Ectodermal cell (in vitro differentiated cells): ENCODE data around the gene WDR72.

ENCODE experiments used
- H3K27ac ChIP-seq: 2 replicates; pipeline ENCODE4 v1.7.0; 2013; ENCODE audit warnings: mild to moderate bottlenecking, low read depth, low read length; ENCODE audit not compliant: insufficient read depth, poor library complexity, severe bottlenecking
- H3K27me3 ChIP-seq: 2 replicates; pipeline ENCODE4 v1.7.0; 2013; ENCODE audit warnings: mild to moderate bottlenecking, low read length; ENCODE audit not compliant: insufficient read depth, control insufficient read depth, poor library complexity, severe bottlenecking
- H3K36me3 ChIP-seq: one replicate; pipeline ENCODE4 v1.7.0; 2013; ENCODE audit warnings: low read length; ENCODE audit not compliant: control insufficient read depth, insufficient read depth
- H3K4me1 ChIP-seq: one replicate; pipeline ENCODE4 v1.7.0; 2013; ENCODE audit warnings: low read length; ENCODE audit not compliant: control insufficient read depth, insufficient read depth
- H3K4me3 ChIP-seq: 2 replicates; pipeline ENCODE4 v1.7.0; 2013; ENCODE audit warnings: low read depth, low read length, control low read depth; ENCODE audit not compliant: insufficient read depth
- H3K9me3 ChIP-seq: 2 replicates; pipeline ENCODE4 v1.7.0; 2013; ENCODE audit warnings: mild to moderate bottlenecking, low read length, moderate library complexity; ENCODE audit not compliant: control insufficient read depth
- WGBS, 2 experiments: methylation state at CpG; one replicate each; pipeline ENCODE4 v1.1.7; 2013; ENCODE audit warnings: missing lambda C conversion rate in 2 of 2; 5-methylcytosine and 5-hydroxymethylcytosine counted together

Gene WDR72

DNA sequence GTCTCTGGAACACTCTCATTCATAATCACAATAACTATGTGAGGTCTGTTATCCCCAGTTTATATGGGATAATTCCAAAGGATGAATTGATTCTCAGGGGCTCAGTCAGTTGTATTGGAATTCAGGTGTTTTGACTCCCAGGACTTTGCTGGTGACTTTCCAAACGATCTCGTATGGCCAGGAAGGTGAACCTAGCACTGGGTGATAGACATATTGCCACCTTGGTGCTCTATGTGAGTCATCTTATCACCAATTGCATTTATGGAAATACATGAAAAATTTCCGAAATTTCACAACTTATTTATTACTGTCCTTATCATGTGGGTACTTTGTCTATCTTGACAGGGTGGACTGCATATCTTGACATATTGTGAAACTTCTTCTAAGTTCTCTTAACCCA, 287.3 kb downstream of the WDR72 start:
- H3K4me3 ChIP-seq = no peak overlapping the region
- H3K9me3 ChIP-seq = no peaks in the 10 kb centered on the region
- no peaks in the 10 kb centered on the region for H3K4me1 ChIP-seq
- no peak overlapping the region for H3K27ac ChIP-seq
- no peaks in the 10 kb centered on the region for H3K27me3 ChIP-seq
- 94 to 95% methylated on average over 3 of the region's 3 CpGs for WGBS, 2 experiments
- H3K36me3 ChIP-seq = no peaks in the 10 kb centered on the region

DNA sequence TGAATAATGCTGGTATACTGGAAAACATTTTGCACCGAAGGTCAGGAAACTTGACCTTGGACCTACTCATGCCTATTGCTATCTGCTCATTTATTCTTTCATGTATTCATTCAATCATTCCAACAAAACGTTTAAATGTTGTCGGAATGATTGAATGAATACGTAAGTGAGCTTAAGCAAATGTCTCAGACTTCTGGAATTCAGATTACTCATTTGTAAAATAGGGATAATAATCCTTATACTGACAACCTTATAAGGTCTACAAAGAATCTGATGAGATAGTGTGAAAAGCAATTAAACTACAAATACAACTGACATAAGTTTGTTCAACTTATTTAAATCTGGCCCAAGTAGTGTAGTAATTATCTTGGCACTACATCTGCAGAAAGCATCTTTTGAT, 288.7 kb downstream of the WDR72 start:
- H3K4me3 ChIP-seq = no peak overlapping the region
- 90 to 96% methylated on average over 3 of the region's 4 CpGs for WGBS, 2 experiments
- no peaks in the 10 kb centered on the region for H3K4me1 ChIP-seq
- H3K27ac ChIP-seq = no peak overlapping the region
- no peaks in the 10 kb centered on the region for H3K27me3 ChIP-seq
- no peaks in the 10 kb centered on the region for H3K36me3 ChIP-seq
- no peaks in the 10 kb centered on the region for H3K9me3 ChIP-seq

DNA sequence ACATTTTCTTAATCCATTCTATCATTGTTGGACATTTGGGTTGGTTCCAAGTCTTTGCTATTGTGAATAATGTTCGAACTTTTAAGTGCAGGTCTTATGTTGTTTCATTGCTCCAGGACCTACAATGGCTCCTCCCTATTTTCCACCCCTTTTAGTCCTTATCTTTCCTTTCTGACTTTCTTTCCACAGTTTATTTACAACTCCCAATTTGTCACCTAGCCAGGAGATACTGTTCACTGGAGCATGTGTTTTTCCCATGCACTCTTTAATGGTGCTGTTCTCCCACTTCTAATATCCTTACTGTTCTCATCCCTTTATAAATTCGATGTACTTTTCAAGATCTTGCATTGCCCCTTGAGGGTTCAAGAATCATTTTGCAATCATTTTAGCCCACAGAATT, 290.0 kb downstream of the WDR72 start:
- H3K4me3 ChIP-seq = no peak overlapping the region
- WGBS, 2 experiments = 83 to 86% methylated on average over 2 of the region's 2 CpGs
- H3K9me3 ChIP-seq = no peaks in the 10 kb centered on the region

More for the DNA sequence above, 290.0 kb downstream of the WDR72 start:
- Histone ChIP-seq H3K4me1 (no peaks in the 10 kb centered on the region), H3K27ac (no peak overlapping the region), H3K27me3 (no peaks in the 10 kb centered on the region), H3K36me3 (no peaks in the 10 kb centered on the region)
